ENCODE data around the gene PDLIM7.

DNA sequence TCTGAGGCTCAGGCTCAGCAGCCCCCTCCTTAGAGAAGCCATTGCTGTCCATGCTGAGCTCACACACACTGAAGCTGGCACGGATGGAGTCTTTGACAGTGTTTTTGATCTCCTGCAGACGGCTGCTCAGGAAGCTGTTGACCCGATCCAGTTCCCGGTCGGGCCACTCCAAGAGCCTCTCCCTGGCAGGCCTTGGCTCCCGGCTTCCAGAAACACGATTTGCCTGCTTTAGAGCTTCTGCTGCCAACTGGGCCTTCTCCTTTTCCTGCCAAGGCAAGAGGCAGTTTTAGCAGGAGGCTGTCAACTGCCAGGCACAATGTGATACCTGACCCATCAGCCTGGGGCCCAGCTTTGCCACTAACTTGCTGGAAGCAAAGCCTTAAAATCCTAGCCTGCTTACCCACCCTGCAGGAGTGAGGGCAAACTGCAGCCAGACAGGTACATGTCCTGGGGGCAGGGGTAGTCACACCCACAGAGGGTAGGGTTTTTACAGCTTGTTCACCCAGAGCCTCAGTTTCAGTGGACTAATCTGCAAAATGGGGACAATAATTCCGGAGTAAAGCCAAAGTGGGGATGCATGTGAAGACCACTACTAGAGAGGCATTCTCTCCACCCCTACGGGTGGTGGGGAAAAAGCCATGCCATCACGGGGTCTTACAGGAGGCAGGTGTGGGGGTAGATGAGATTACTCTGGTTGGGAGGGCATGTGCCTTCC, 27.7 kb upstream of the PDLIM7 start:
- TF ChIP-seq, protein P1, sequence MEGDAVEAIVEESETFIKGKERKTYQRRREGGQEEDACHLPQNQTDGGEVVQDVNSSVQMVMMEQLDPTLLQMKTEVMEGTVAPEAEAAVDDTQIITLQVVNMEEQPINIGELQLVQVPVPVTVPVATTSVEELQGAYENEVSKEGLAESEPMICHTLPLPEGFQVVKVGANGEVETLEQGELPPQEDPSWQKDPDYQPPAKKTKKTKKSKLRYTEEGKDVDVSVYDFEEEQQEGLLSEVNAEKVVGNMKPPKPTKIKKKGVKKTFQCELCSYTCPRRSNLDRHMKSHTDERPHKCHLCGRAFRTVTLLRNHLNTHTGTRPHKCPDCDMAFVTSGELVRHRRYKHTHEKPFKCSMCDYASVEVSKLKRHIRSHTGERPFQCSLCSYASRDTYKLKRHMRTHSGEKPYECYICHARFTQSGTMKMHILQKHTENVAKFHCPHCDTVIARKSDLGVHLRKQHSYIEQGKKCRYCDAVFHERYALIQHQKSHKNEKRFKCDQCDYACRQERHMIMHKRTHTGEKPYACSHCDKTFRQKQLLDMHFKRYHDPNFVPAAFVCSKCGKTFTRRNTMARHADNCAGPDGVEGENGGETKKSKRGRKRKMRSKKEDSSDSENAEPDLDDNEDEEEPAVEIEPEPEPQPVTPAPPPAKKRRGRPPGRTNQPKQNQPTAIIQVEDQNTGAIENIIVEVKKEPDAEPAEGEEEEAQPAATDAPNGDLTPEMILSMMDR (IDR thresholded peaks at IDR 0.05), result no peak
- TF ChIP-seq POLR2A (IDR thresholded peaks at IDR 0.05), result no peak
